HepG2 (cell line): ENCODE results near the gene CNMD. TPM values are rescaled to one million over a fixed set of nuclear protein-coding genes. Genes with fewer than 3 reads are reported as not detected.

Source experiments
- ATAC-seq: fragments of 200-7000 bp; cut with Tn5 transposase; 3 replicates; pipeline ENCODE4 v1.9.1; 2020; ENCODE audit warnings: mild to moderate bottlenecking, moderate library complexity
- BruUV-seq: library from RNA; stranded (reverse); fragments of 400-500 nt; replicated peaks from 2 replicates; lab custom pipeline; 2021; lab: Mats Ljungman, UMichigan
- CTCF ChIA-PET: fragments of 300-600 bp; formaldehyde crosslinking; extraction: SDS; loops from one replicate; lab custom pipeline; 2021; ENCODE audit warnings: low total read pairs, inconsistent platforms, low intra/inter-chr PET ratio; lab: Yijun Ruan, JAX
- POLR2A ChIA-PET: fragments of 350-600 bp; sonication (Branson Sonifier 250); formaldehyde crosslinking; loops from one replicate; lab custom pipeline; 2020; ENCODE audit warnings: antibody characterized with exemption, inconsistent platforms; lab: Yijun Ruan, JAX
- DNase-seq: peaks from one replicate; pipeline ENCODE4 v3.0.0-alpha.2; 2015; ENCODE audit warnings: low spot score
- FAIRE-seq: peaks from 3 replicates; lab custom pipeline; 2011; peaks lifted over from hg19 to GRCh38; lab: Jason Lieb, UNC
- H2AFZ ChIP-seq: one replicate; pipeline ENCODE4 v1.6.1; 2011; ENCODE audit warnings: low read length, inconsistent platforms
- H3K27ac ChIP-seq: fragments of 300-600 bp; 3 replicates; pipeline ENCODE4 v1.8.0; 2011; ENCODE audit warnings: mixed run types, mild to moderate bottlenecking, mixed read lengths, low read length, inconsistent platforms; ENCODE audit not compliant: insufficient read depth; ENCODE audit errors: extremely low read length
- H3K27me3 ChIP-seq, 2 experiments: fragments of 200-600 bp in 1 of 2; 2 replicates in 1 of 2; 3 replicates in 1 of 2; pipeline versions ENCODE4 v1.6.0 to v1.8.0; 2011; ENCODE audit warnings: low read length in 2 of 2, mild to moderate bottlenecking in 2 of 2, moderate library complexity in 2 of 2, inconsistent platforms in 1 of 2; ENCODE audit not compliant: insufficient read depth in 2 of 2, control insufficient read depth in 1 of 2
- H3K36me3 ChIP-seq, 2 experiments: fragments of 200-600 bp in 1 of 2; replicated peaks in 1 of 2; 2 replicates in 1 of 2; 3 replicates in 1 of 2; pipeline versions ENCODE4 v1.5.1 to v1.8.0; 2011; ENCODE audit warnings: low read length in 2 of 2, inconsistent platforms in 1 of 2; ENCODE audit not compliant: insufficient read depth in 2 of 2, control insufficient read depth in 1 of 2
- H3K4me1 ChIP-seq: 2 replicates; pipeline ENCODE4 v1.5.1; 2012; ENCODE audit warnings: low read length, inconsistent platforms; ENCODE audit not compliant: insufficient read depth
- H3K4me2 ChIP-seq: 2 replicates; pipeline ENCODE4 v1.6.0; 2011; ENCODE audit warnings: low read depth, low read length, inconsistent platforms
- H3K4me3 ChIP-seq, 3 experiments: fragments of 200-600 bp in 1 of 3; sonication (generic), shearing (Covaris generic) in 1 of 3; replicated peaks in 1 of 3; 2 replicates each; pipeline ENCODE4 v1.5.1; 2011 to 2016; ENCODE audit warnings: low read length in 3 of 3, inconsistent platforms in 2 of 3, low read depth in 2 of 3, mild to moderate bottlenecking in 2 of 3, control low read depth in 1 of 3, mixed read lengths in 1 of 3; ENCODE audit not compliant: insufficient read depth in 1 of 3
- H3K79me2 ChIP-seq: one replicate; pipeline ENCODE4 v1.6.1; 2011; ENCODE audit warnings: low read length, inconsistent platforms; ENCODE audit not compliant: insufficient read depth
- H3K9ac ChIP-seq: 2 replicates; pipeline ENCODE4 v1.6.0; 2011; ENCODE audit warnings: mild to moderate bottlenecking, low read depth, low read length, inconsistent platforms; ENCODE audit not compliant: insufficient read depth
- H3K9me3 ChIP-seq: 2 replicates; pipeline ENCODE4 v1.5.1; 2012; ENCODE audit warnings: mild to moderate bottlenecking, low read length
- H4K20me1 ChIP-seq: 2 replicates; pipeline ENCODE4 v1.6.0; 2011; ENCODE audit warnings: inconsistent platforms, mild to moderate bottlenecking, low read length, moderate library complexity; ENCODE audit not compliant: insufficient read depth
- AGO2 ChIP-seq: fragments of 200-400 bp; formaldehyde crosslinking; optimal IDR thresholded peaks from 2 replicates; pipeline ENCODE3; 2017; ENCODE audit warnings: mild to moderate bottlenecking, low read depth, low read length, moderate library complexity
- BORCS8-MEF2B ChIP-seq: sonication (generic); formaldehyde crosslinking; IDR thresholded peaks from 2 replicates; pipeline ENCODE4 v1.8.0; 2022; ENCODE audit warnings: mild to moderate bottlenecking, missing genetic modification reagents
- CREBL2 ChIP-seq: sonication (generic); formaldehyde crosslinking; IDR thresholded peaks from 2 replicates; pipeline ENCODE4 v1.8.1; 2023; ENCODE audit warnings: missing genetic modification reagents, mild to moderate bottlenecking, borderline replicate concordance
- DNMT3B ChIP-seq: conservative IDR thresholded peaks from 2 replicates; pipeline ENCODE4 v1.6.1; 2016; ENCODE audit warnings: missing biosample characterization, control low read depth
- ETV6 ChIP-seq: sonication (generic); formaldehyde crosslinking; conservative IDR thresholded peaks from 2 replicates; pipeline ENCODE4 v1.4.0; 2020; ENCODE audit warnings: missing genetic modification reagents
- MXD3 ChIP-seq: IDR thresholded peaks from 2 replicates; pipeline ENCODE4 v1.6.1; 2016; ENCODE audit warnings: mild to moderate bottlenecking, missing biosample characterization, missing genetic modification reagents
- ONECUT2 ChIP-seq: sonication (generic); formaldehyde crosslinking; IDR thresholded peaks from 2 replicates; pipeline ENCODE4 v1.4.0; 2020; ENCODE audit warnings: missing genetic modification reagents
- POLR2G ChIP-seq: fragments of 200-400 bp; formaldehyde crosslinking; IDR thresholded peaks from 2 replicates; pipeline ENCODE4 v1.6.1; 2018; ENCODE audit warnings: mild to moderate bottlenecking, low read depth, low read length, moderate library complexity
- SMYD3 ChIP-seq: sonication (generic); formaldehyde crosslinking; IDR thresholded peaks from 2 replicates; pipeline ENCODE4 v1.8.1; 2023; ENCODE audit warnings: mild to moderate bottlenecking, missing genetic modification reagents
- TFDP1 ChIP-seq: IDR thresholded peaks from 2 replicates; pipeline ENCODE4 v1.6.1; 2016; ENCODE audit warnings: missing compliant biosample characterization, missing genetic modification reagents, borderline replicate concordance
- TOPORS ChIP-seq: sonication (generic); formaldehyde crosslinking; IDR thresholded peaks from 2 replicates; pipeline ENCODE4 v1.8.0; 2023; ENCODE audit warnings: mild to moderate bottlenecking, missing genetic modification reagents
- ZNF564 ChIP-seq: sonication (generic); formaldehyde crosslinking; IDR thresholded peaks from 2 replicates; pipeline ENCODE4 v1.8.1; 2023; ENCODE audit warnings: mild to moderate bottlenecking, missing genetic modification reagents
- ZNF615 ChIP-seq: sonication (generic); formaldehyde crosslinking; IDR thresholded peaks from 2 replicates; pipeline ENCODE4 v1.5.0; 2020; ENCODE audit warnings: mild to moderate bottlenecking, missing genetic modification reagents, borderline replicate concordance
- ZNF678 ChIP-seq: sonication (generic); formaldehyde crosslinking; IDR thresholded peaks from 2 replicates; pipeline ENCODE4 v1.4.0; 2020; ENCODE audit warnings: mild to moderate bottlenecking, missing genetic modification reagents
- ZNF761 ChIP-seq: sonication (generic); formaldehyde crosslinking; conservative IDR thresholded peaks from 2 replicates; pipeline ENCODE4 v1.4.0; 2020; ENCODE audit warnings: mild to moderate bottlenecking, missing genetic modification reagents
- WGBS: methylation state at CpG from one replicate; pipeline ENCODE4 v1.1.6; 2017; ENCODE audit warnings: low lambda C conversion rate; 5-methylcytosine and 5-hydroxymethylcytosine counted together
- in situ Hi-C: cut with HindIII; loops from 2 replicates; pipeline ENCODE4 v1.10.0; 2017; ENCODE audit warnings: low pct_unique_long_range_greater_than_20kb; ENCODE audit not compliant: extremely low pct_ligation_motif_present
- intact Hi-C: fragments of 100-400 bp; cut with micrococcal nuclease; formaldehyde crosslinking; loops from one replicate; pipeline ENCODE4 v1.10.0; 2022; ENCODE audit not compliant: unreplicated experiment
- polyA plus RNA-seq, 8 experiments: library from polyadenylated mRNA; depleted of rRNA in 3 of 8; stranded (reverse) in 7 of 8; unstranded in 1 of 8; fragments of >200 nt; fragmentation: Illumina TruSeq in 4 of 8; extraction: Trizol in 4 of 8; gene quantifications; 2 replicates each; pipeline versions ENCODE4 v1.2.1 to v1.2.3, GENCODE V29; 2011 to 2016; ENCODE audit warnings: low read depth in 4 of 8, missing spikeins in 1 of 8, mixed read lengths in 1 of 8; ENCODE audit not compliant: insufficient read depth in 1 of 8
- total RNA-seq, 5 experiments: library from RNA; depleted of rRNA; stranded (reverse); fragments of >200 nt; fragmentation: Illumina TruSeq; extraction: Trizol; gene quantifications; 2 replicates each; pipeline ENCODE4 v1.2.3, GENCODE V29; 2016; ENCODE audit warnings: low read depth in 1 of 5

The CNMD gene
- total and polyA plus RNA-seq, 2 of the 13 experiments (the other 11 are each of a cell fraction or from before 2014, with no cell fraction given), result not detected

GRCh38 chr13:52787235-52787634, 47.6 kb upstream of the CNMD start:
- Histone ChIP-seq H4K20me1 (no peaks in the 10 kb centered on the region), H3K4me3 (no peak overlapping the region), H2AFZ (no peak overlapping the region), H3K4me2 (no peak overlapping the region), H3K9me3 (no peaks in the 10 kb centered on the region), H3K4me1 (peaks cover 4% of the 10 kb centered on the region; the same call in 1 of the 2 replicates), H3K36me3 (no peaks in the 10 kb centered on the region), H3K79me2 (no peaks in the 10 kb centered on the region), H3K9ac (no peak overlapping the region), H3K27ac (no peak overlapping the region), H3K27me3 (peaks cover 2 to 27% of the 10 kb centered on the region in 2 experiments; a peak in 3 of 5 replicates)
- FAIRE-seq (no peak), DNase-seq (no peak), ATAC-seq (no peak)
- WGBS, result 0% methylated on average over 2 of the region's 2 CpGs
- ChIA-PET POLR2A (no interaction called here), CTCF (no interaction called here)
- no TSS peak for BruUV-seq
- in situ Hi-C loops (no loop called here), intact Hi-C loops (no loop called here)
- TF ChIP-seq AGO2 (no peak), CREBL2 (no peak), ZNF564 (CRISPR knock-in tag) (no peak)

- DNase-seq (no peak), ATAC-seq (peak; percentile 40; the same call in 1 of the 3 replicates)
- intact Hi-C loops, result no loop called here
These were observed 47.1 kb upstream of the CNMD start for GRCh38 chr13:52786766-52787165.

More at GRCh38 chr13:52786766-52787165, 47.1 kb upstream of the CNMD start:
- Histone ChIP-seq H3K36me3 (no peaks in the 10 kb centered on the region), H4K20me1 (no peaks in the 10 kb centered on the region), H3K4me1 (peaks cover 4% of the 10 kb centered on the region; the same call in 1 of the 2 replicates), H2AFZ (no peak overlapping the region), H3K9ac (no peak overlapping the region), H3K4me3 (no peak overlapping the region), H3K27ac (no peak overlapping the region), H3K79me2 (no peaks in the 10 kb centered on the region), H3K4me2 (no peak overlapping the region), H3K27me3 (peaks cover 2 to 27% of the 10 kb centered on the region in 2 experiments; a peak in 3 of 5 replicates), H3K9me3 (no peaks in the 10 kb centered on the region)
- POLR2A ChIA-PET, result no interaction called here
- TF ChIP-seq ONECUT2 (CRISPR knock-in tag) (no peak), POLR2G (no peak), BORCS8-MEF2B (CRISPR knock-in tag) (no peak), ZNF615 (CRISPR knock-in tag) (no peak), ZNF761 (CRISPR knock-in tag) (no peak), TOPORS (CRISPR knock-in tag) (no peak), TFDP1 (no peak), DNMT3B (CRISPR knock-in tag) (no peak), MXD3 (CRISPR knock-in tag) (no peak), ZNF678 (CRISPR knock-in tag) (no peak), ETV6 (CRISPR knock-in tag) (no peak), SMYD3 (CRISPR knock-in tag) (no peak)
- no peak for FAIRE-seq
- CTCF ChIA-PET, result no interaction called here
- no TSS peak for BruUV-seq
- WGBS, result 0% methylated on average over 3 of the region's 3 CpGs
- in situ Hi-C loops, result no loop called here
